GM12892 (cell line): ENCODE results near the gene APBB1IP.

Experiments used
- POLR2A ChIP-seq: IDR thresholded peaks from 2 replicates; pipeline ENCODE4 v1.6.1; 2011; ENCODE audit warnings: low read depth, low read length, control low read depth
- TAF1 ChIP-seq: IDR thresholded peaks from 2 replicates; pipeline ENCODE4 v1.6.1; 2011; ENCODE audit warnings: low read depth, mild to moderate bottlenecking, control low read depth, low read length, borderline replicate concordance

DNA sequence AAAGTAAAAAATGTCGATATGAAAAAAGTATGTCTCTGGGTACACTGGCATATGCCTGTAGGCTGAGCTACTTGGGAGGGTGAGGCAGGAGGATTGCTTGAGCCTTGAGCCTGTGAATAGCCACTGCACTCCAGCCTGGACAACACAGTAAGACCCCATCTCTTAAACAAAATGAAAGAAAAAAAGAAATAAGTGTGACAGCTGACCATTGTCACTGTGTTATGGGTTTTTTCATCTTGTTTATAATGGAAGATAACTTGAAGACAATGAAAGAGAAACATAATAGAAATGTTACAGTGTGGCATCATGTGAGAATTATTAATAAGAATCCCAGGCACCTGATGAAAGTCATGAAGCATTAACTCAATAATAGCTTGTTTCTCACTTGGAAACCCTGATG is 75.0 kb downstream of the APBB1IP start:
- TF ChIP-seq POLR2A, result no peak
- no peak for TF ChIP-seq TAF1
